DMS 273 treated with DMSO at 0.1 percent for 48 hours (cell line): Measurements from ENCODE around the gene EPS15.
"Not testable (repeated sequence)": the region's sequence is repeated elsewhere in the genome, so short reads cannot be mapped to it uniquely, and the experiment has no call there.

Experiments used
- DNase-seq: peaks from one replicate; lab custom pipeline; 2025; lab: John Stamatoyannopoulos, UW

EPS15 gene

DNA sequence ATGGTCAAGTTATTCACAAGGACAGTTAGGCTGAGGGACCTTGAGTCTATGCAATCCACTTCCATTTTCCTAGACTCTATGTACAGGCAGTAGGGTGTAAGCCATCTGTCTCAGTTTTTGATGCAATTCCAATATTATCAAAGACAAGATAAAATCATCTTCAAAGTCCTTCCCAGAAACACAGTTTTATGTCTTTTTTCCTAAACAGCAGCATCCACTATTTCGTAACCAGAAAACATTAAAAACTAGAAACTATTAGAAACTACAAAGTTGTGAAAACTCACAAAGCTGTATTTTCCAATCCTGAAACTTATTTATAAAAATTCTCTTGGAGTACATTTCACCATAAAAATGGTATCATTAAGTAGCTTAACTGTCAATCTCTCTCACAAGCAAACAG, 93.8 kb downstream of the EPS15 start:
- DNase-seq: no peak

- no peak for DNase-seq
These were observed 95.8 kb downstream of the EPS15 start for GRCh38 chr1:51423073-51423821.

DNA sequence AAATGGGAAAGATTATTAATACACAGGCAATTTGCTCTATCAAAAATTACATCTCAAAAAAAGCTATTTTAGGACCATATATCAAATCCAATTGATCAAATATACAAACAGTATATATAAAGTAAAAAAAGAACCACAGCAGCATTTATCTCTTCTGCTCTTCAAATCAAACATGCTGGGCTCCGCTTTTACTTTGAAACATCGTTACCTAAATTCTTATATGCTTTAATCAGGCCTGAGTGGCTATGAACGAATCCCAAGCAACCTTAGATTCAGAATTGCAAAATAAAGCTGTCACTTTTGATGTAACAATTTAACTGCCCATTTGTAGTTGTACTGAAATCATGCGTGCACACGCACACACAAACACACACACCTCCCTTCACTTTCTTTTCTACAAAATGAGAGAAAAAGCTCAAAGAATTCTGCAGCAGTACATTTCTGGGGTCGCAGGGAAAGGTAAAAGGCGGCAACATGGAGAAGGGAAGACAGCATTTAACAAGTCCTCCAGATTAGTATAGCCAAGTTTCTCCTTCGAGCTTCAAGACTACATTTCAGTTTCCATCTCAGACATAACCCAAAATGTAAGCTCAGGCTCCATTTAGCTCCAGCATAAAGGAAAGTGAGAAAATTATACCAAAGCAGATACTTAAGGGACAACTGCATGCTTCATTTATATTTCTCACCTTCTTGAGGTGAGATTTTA, 96.5 kb downstream of the EPS15 start:
- no peak for DNase-seq

- DNase-seq: peak; percentile 66
These were observed 97.1 kb downstream of the EPS15 start for GRCh38 chr1:51421964-51422363.

DNA sequence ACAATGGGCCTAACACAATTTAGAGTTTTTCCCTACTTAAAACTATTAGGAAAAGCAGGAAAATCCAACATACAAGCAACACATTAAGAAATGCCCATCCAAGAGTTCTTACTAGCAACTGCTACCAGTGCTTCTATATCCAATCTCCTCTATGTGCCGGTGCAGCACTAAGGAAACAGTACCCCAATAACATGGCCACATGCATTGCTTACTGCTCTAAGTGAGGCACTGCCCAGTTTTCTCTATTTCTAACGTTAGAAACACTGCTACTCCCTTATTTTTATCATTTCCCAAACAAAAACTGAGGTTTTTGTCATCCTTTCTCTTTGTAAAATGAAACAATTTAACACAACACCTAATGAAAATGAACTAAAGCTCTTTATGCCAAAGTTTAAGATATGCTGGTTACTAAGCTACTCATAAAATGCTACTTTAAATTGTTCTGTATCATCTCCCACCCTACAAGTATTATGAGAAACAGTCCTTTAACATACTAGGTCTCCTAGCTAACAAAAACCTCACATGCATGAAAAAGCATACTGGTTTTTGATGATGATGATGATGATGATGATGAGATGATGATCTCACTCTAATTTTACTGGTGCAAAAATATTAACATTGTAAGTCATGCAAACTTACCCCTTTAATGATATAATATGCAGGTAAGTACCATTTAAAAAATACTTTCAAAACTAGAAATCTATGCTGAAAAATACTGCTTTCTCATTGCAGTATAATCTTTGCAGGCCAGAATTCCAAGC, 98.0 kb downstream of the EPS15 start:
- DNase-seq: no peak

DNA sequence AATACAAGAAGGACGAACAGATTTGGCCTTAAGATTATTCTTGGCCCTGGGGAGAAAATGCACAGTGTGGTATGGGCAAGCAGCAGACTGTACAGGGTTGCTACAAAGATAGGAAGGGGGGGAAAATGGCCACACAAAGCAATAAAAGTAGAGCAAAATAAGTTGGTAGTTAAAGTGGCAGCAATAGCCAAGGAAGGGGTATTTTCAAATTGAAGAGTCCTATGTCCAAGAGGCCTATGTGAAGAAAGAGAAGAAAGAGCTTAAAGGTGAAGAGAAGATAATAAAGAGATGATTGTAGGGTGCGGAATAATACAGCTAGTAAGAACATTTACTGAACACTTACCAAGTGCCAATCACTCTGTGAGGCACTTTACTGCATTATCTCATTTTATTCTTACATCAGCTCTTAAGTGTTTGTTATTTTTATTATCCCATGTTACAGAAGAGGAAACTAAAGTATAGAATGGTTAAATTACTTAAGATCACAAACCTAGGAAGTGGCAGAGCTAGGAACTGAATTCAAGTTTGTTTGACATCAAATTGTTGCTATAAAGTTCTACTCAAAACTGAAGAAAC, 100.6 kb downstream of the EPS15 start:
- DNase-seq: no peak

DNA sequence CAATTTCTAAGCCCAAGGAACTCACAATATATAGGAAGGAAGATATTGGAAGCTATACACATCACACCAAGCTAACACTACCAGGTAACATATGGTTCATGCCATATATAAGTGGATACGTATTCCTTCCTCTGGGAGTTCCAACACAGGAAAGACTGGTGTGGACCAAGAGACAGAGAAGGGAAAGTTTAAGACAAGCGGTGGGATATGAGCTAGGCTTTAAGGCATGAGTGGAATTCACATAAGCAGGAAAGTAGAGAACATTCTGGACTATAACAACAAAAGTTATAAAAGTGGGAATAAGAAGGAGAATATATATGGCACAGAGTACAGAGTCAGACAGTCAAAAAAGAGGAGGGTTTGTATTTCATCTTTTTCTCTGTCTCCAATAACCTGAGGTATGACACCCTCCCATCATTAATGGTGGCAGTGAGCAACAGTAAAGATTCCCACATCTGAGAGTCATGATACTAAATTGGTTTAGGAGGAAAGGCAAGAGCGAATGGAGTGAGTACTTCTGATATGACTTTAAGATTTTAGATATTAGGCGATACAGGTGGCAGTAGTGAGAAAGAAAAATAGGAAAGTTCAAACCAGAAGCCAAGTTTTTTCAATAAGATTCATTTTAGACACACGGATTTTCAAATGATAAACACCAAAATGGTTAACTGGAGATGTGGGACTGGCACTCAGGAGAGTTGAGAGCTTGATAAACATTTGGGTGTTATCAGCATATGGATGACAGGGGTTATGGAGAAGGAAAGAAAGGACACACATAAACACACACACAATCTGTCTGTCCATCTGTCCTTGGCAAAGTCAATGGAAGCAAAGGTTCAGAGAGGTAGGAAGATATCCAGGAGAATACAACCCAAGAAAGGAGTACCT, 101.3 kb downstream of the EPS15 start:
- peak; percentile 94 for DNase-seq

DNA sequence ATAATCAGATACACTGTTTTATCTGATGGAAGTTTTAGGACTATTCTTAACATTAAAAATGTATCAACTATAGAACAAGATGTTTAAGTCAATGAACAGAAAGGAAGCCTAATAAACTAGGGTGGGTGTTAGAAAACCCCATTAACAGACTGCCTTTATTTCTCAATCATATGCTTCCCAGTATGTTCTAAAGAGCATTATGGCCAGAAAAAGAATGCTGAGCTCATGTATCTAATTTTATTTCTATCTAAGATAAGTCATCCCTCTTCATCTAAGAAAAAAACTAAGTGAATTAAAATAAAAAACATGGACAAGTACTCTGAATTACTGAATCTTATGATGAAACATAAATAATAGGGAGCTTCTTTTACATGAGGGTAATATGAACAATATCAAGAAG, 102.2 kb downstream of the EPS15 start:
- no peak for DNase-seq

- peak; percentile 79 for DNase-seq
These were observed 103.1 kb downstream of the EPS15 start for GRCh38 chr1:51415963-51416362.

DNA sequence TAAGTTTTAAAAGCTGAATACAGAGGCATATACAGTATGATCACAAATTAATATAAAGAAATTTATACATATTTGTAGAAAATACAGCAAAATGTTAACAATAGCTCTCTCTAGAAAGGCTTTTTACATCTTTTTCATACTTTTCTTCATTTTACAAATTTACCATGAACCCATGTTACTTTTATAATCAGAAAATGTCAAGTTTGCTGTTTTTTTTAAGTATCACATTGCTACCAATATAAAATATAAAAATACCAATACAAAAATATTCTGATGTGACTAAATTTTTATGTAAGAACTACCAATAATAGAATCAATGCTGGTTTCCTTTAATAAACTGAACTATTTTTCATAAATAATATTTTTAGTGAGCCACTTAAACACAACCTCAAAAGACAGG, 104.3 kb downstream of the EPS15 start:
- no peak for DNase-seq

DNA sequence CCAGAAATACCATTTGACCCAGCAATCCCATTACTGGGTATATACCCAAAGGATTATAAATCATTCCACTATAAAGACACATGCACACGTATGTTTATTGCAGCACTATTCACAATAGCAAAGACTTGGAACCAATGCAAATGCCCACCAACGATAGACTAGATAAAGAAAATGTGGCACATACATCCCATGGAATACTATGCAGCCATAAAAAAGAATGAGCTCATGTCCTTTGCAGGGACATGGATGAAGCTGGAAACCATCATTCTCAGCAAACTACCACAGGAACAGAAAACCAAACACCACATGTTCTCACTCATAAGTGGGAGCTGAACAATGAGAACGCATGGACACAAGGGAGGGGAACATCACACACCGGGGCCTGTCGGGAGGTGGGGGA, 107.2 kb downstream of the EPS15 start:
- DNase-seq: not testable (repeated sequence)

GRCh38 chr1:51410568-51411460, 108.3 kb downstream of the EPS15 start:
- DNase-seq: peak; percentile 32

DNA sequence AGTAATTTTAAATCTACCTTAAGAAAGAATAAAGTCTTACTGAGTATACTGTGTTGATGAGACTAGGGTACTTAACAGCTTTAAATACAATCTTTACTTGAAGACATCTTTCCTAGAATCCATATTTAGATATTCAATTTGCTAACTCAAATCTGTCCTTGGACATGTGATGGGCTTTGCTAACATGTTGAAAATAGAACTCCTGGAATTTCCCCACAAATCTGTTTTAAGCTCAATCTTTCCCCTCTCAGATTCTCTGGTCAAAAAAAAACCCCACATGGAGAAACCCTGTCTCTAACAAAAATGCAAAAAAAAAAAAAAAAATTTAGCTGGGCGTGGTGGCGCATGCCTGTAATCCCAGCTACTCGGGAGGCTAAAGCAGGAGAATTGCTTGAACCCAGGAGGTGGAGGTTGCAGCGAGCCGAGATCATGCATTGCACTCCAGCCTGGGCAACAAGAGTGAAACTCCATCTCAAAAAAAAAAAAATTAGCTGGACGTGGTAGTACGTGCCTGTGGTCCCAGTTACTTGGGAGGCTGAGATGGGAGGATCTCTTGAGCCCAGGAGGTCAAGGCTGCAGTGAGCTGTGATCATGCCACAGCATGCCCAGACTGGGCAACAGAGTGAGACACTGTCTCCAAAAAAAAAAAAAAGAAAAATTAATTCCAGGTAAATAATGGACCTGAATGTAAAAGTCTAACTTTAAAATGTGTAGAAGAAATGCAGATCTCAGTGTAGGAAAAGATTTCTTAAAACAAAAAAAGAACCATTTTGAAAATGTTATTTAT, 109.1 kb downstream of the EPS15 start:
- DNase-seq: not testable (repeated sequence)

- no peak for DNase-seq
These were observed 126.8 kb downstream of the EPS15 start for GRCh38 chr1:51392241-51392640.

DNA sequence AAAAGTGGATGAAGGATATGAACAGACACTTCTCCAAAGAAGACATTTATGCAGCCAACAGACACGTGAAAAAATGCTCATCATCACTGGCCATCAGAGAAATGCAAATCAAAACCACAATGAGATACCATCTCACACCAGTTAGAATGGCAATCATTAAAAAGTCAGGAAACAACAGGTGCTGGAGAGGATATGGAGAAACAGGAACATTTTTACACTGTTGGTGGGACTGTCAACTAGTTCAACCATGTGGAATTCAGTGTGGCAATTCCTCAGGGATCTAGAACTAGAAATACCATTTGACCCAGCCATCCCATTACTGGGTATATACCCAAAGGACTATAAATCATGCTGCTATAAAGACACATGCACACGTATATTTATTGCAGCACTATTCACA, 128.4 kb downstream of the EPS15 start:
- DNase-seq: not testable (repeated sequence)

DNA sequence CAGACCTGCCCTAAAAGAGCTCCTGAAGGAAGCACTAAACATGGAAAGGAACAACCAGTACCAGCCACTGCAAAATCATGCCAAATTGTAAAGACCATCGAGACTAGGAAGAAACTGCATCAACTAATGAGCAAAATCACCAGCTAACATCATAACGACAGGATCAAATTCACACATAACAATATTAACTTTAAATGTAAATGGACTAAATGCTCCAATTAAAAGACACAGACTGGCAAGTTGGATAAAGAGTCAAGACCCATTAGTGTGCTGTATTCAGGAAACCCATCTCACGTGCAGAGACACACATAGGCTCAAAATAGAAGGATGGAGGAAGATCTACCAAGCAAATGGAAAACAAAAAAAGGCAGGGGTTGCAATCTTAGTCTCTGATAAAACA, 131.8 kb downstream of the EPS15 start:
- DNase-seq: not testable (repeated sequence)

DNA sequence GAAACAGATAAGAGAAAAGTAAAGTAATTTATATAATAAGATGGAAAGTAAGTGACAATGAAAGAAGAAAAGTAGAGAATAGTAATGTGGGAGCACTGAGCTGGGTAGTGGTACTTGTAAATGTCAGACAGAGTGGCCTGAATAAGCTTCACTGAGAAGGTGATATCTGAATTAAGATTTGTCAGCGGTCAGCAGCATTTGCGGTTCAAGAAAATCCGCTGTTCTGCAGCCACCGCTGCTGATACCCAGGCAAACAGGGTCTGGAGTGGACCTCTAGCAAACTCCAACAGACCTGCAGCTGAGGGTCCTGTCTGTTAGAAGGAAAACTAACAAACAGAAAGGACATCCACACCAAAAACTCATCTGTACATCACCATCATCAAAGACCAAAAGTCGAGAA, 132.8 kb downstream of the EPS15 start:
- not testable (repeated sequence) for DNase-seq

DNA sequence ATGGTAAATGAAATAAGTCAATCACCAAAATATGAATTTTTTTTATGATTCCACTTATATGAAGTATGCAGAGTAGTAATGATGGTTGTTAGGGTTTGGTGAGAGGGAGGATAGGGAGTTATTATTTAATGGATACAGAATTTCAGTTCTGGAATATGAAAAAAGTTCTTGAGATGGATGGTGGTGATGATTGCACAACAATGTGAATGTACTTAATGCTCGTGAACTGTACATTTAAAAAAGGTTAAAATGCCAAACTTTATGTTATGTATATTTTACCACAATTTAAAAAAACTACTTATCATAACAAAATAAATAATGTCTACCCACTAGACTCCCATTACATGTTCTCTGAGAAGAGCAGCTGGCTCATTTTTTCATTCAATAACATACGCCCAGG, 133.3 kb downstream of the EPS15 start:
- DNase-seq: no peak

- DNase-seq: no peak
These were observed 137.1 kb downstream of the EPS15 start for GRCh38 chr1:51381964-51382363.

DNA sequence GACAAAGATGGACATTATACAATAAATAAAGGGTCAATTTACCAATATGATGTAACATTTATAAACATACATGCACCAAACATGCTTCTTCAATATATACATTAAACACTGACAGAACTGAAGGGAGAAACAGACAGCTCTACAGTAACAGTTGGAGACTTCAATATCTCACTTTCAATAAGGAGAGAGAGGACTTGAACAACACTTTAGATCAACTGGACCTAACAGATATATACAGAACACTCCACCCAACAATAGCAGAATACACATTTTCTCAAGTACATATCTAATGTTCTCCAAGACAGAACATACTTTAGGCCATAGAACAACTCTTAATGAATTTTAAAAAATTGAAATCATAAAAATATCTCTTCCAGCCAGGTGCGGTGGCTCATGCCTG, 138.1 kb downstream of the EPS15 start:
- no peak for DNase-seq
